GM21825 (cell line): ENCODE results near the gene TSHR.
"Not testable (repeated sequence)": the region's sequence is repeated elsewhere in the genome, so short reads cannot be mapped to it uniquely, and the experiment has no call there.

Source experiments
- ATAC-seq: cut with Tn5 transposase; IDR thresholded peaks from one replicate; pipeline ENCODE4 v1.9.1; 2021; ENCODE audit warnings: mild to moderate bottlenecking, moderate library complexity; ENCODE audit not compliant: unreplicated experiment

Gene TSHR

GRCh38 chr14:81067156-81067555 lies 111.7 kb downstream of the TSHR start:
- ATAC-seq, result no peak

DNA sequence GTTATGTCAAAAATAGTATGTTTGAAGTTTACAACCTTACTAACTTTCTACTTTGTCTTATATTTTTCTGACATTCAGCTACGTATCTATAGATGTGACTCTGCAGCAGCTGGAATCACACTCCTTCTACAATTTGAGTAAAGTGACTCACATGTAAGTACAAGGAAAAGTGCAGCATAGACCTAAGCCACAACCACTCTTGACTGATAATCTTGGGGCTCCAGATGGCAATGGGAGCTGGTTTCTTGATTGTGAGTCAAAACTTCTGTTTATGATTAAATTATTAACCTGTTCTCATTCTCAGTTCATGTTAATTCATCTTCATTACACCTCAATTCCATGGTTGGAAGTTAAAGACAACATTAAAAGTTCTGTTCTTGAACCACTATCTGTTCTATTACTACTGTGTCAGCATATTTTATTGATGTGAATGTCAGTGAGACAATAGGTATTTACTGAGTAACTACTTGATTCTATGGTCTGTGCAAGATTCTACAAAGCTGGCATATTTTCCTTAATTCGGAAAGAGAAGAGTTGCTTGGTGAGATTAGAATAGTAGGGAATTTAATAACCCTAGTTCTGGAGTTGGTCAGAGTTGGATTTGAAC lies 112.9 kb downstream of the TSHR start:
- ATAC-seq, result no peak

GRCh38 chr14:81070511-81070910 lies 115.1 kb downstream of the TSHR start:
- ATAC-seq, result no peak

GRCh38 chr14:81085596-81085995 lies 130.2 kb downstream of the TSHR start:
- no peak for ATAC-seq

GRCh38 chr14:81087230-81087629 lies 131.8 kb downstream of the TSHR start:
- no peak for ATAC-seq

- ATAC-seq, result no peak
These were observed 135.7 kb downstream of the TSHR start for GRCh38 chr14:81091139-81091538.

GRCh38 chr14:81091660-81092059 lies 136.2 kb downstream of the TSHR start:
- ATAC-seq, result no peak

DNA sequence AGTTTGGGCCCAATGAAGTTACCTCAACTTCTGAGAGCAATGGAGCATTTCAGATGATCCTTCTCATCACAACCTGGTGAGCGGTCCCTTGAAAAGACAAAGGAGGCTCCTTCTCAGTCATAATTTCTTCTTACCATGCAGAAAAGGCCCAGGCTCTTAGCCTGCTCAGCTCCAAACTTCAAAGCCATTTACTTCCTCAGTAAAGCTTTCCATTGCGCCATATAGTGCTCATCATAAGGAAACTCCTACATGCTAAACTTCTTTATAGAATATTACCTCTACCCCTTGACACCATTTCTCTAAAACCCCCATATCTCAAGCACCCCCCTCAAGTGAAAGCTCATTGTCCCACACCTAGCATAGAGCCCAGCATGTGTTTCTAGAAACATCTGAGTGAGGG lies 138.2 kb downstream of the TSHR start:
- no peak for ATAC-seq

DNA sequence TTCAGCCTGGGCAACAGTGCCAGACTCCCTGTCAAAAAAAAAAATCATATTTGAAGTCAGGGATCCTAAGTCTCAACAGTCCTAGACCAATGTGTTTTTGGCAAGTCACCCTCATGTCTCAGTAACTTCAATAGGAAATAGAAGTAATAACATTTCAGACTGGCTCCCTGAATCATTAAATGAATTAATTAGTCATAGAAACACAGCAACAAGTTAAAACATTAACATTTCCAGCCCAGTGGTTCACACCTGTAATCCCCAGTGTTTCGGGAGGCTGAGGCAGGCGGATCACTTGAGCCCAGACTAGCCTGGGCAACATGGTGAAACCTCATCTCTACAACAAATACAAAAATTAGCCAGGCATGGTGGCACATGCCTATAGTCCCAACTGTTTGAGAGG lies 140.1 kb downstream of the TSHR start:
- no peak for ATAC-seq

- ATAC-seq, result no peak
These were observed 141.2 kb downstream of the TSHR start for GRCh38 chr14:81096656-81097055.

DNA sequence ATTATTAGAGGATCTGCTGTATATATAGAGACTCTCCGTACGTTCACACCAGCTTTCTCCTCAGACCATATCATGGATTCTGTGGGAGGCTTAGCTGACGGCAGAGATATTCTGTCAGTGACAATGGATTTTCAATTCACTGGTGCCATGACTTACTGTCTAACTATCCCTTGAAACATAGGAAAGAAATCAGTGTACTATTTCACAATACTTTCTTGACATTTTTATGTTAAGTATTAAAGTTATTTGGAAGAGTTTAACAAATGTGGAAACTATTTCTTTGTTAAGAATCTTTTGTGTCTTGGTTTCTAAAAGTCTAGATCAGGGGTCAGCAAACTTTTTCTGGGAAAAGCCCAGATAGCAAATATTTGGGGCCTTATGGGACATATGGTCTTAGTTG lies 146.8 kb downstream of the TSHR start:
- ATAC-seq, result no peak

DNA sequence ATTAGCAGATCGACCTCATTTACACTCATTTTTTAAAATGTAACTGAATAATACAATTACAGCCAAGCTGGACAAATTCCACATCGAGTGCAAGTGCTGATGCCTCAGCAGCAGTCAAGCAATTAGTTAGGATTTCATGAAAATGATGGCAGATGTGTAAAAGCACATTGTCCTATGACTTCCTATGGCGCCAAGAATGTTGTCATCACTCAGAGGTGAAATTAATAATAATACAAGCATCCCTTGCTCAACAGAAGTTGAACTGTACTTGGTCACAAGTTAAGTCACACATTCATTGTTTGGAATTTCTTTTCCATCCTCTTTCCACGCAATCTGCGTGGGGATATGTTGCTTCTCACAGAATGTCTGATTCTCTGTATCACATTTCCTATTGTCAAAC lies 148.0 kb downstream of the TSHR start:
- no peak for ATAC-seq

GRCh38 chr14:81105378-81105777 lies 150.0 kb downstream of the TSHR start:
- ATAC-seq, result no peak

GRCh38 chr14:81105961-81106360 lies 150.5 kb downstream of the TSHR start:
- no peak for ATAC-seq

- no peak for ATAC-seq
These were observed 154.8 kb downstream of the TSHR start for GRCh38 chr14:81110186-81110585.

DNA sequence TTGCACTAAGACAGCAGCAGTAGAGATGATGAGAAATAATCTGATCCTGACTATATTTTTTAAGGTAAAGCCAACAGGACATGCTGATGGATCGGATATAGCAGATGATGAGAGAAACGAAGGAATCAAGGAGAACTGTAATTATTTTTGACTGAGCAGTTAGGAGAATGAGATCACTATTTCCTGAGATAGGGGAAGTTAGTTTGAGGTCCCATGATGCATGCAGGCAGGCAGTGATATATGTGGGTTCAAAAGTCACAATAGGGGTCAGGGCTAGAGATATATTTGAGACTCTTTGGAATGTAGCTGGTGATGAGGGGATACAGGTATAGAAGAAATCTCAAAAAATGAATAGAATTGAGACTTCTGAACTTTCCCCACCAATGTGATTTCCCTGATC lies 157.8 kb downstream of the TSHR start:
- ATAC-seq, result no peak

GRCh38 chr14:81113945-81114820 lies 158.8 kb downstream of the TSHR start:
- not testable (repeated sequence) for ATAC-seq

GRCh38 chr14:81120501-81120900 lies 165.1 kb downstream of the TSHR start:
- no peak for ATAC-seq

DNA sequence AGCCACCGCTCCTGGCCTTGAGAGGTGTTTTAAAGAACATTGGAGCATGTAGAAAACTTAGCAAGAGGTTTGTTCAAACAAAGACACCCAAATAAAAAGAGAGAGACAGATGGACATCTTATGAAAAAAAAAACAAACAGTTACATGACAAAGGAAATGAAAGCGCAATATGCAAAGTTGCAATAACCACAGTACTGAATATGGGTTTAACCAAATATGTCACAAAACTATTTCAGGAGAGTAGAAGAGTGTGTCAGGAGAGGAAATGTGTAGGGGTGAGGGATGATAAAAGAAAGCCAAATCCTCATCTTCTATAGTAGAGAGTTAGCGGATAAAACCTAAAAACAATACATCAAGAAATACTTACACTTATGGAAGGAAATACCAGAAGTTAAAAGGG lies 166.9 kb downstream of the TSHR start:
- peak; percentile 100 for ATAC-seq

DNA sequence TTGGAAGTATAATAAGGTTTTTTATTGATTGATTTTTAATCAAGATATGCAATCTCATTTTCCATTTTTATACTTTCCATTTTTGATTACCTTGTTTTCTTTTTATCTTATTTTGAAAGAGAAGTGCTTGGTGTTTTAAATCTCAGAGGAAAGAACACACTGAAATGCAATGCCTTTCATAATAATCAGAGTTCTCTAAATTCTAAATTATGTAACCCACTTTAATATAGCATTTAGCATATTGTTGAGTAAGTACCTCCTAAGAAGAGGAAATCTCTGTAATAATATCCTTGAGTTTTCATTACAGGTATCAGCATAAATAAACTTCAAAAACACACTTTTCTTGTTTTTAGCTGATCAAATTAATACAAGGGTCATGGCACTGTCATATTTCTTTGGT lies 168.4 kb downstream of the TSHR start:
- ATAC-seq, result no peak

- ATAC-seq, result no peak
These were observed 170.1 kb downstream of the TSHR start for GRCh38 chr14:81125536-81125935.

- ATAC-seq, result no peak
These were observed 172.4 kb downstream of the TSHR start for GRCh38 chr14:81127785-81128184.

DNA sequence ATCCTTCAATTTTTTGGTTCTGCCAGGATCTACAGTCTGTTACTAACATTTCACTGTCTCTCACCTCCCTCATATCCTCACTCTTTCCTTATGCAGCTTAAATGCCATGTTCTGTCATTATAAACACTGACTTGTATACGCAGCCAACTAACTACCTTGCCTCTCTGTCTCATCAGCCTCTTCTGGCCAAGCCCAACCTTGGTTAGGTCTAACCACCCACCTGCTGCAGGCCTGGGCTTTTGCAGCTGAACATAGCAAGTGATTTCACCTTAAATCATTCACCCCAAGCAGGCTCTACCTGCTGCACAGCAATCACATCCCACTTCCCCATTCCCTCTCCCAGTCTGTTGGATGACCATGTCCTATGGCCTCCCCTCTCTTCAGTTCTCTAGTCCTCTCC lies 173.8 kb downstream of the TSHR start:
- no peak for ATAC-seq
